ENCODE measurements around the gene C7orf33.

GRCh38 chr7:148607151-148607661, 16.6 kb downstream of the C7orf33 start:
- no peak for TF ChIP-seq CTCF (IDR thresholded peaks at IDR 0.05)
- TF ChIP-seq POLR2A (IDR thresholded peaks at IDR 0.05) = no peak
